B cell (primary cell): ENCODE data around the gene ALOX15.

Experiments
- EZH2 ChIP-seq: IDR thresholded peaks from 2 replicates; pipeline ENCODE4 v1.6.1; 2012; ENCODE audit warnings: borderline replicate concordance, low read depth, mild to moderate bottlenecking, moderate library complexity, low read length; ENCODE audit not compliant: insufficient read depth, poor library complexity, severe bottlenecking
- TF ChIP-seq, protein P1 (sequence below): fragments of 200-600 bp; IDR thresholded peaks from one replicate; pipeline ENCODE4 v1.8.0; 2022; ENCODE audit warnings: antibody characterized with exemption, mild to moderate bottlenecking

DNA sequence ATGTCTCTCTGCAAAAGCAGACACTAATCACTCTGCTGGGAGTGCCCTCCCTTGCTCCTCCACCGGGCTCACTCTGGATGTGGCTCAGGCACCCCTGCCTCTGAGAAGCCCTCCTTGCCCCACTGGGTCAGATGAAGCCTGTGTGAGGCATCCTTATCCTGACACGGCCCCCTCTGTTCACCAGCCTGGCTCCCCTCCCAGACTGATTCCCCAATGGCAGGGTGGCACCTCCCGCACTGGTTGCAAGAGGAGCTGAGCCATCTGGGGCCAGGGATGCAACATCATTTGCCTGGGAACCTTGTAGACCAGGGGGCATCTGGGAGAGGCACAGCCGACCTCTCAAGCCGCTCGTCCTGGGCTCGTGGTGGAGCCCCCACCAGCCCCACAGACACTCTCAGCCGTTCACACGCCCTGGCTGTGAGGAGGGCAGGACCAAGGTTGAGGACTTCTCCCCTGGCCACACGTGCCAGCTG lies 50.5 kb downstream of the ALOX15 start:
- TF ChIP-seq, protein P1, sequence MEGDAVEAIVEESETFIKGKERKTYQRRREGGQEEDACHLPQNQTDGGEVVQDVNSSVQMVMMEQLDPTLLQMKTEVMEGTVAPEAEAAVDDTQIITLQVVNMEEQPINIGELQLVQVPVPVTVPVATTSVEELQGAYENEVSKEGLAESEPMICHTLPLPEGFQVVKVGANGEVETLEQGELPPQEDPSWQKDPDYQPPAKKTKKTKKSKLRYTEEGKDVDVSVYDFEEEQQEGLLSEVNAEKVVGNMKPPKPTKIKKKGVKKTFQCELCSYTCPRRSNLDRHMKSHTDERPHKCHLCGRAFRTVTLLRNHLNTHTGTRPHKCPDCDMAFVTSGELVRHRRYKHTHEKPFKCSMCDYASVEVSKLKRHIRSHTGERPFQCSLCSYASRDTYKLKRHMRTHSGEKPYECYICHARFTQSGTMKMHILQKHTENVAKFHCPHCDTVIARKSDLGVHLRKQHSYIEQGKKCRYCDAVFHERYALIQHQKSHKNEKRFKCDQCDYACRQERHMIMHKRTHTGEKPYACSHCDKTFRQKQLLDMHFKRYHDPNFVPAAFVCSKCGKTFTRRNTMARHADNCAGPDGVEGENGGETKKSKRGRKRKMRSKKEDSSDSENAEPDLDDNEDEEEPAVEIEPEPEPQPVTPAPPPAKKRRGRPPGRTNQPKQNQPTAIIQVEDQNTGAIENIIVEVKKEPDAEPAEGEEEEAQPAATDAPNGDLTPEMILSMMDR: no peak
- no peak for TF ChIP-seq EZH2
